Tibial artery (tissue), 4 donors: ENCODE measurements around the gene PCP4L1.

Experiments
- DNase-seq, 2 donors: peaks; one replicate each; pipeline ENCODE4 v3.0.0-alpha.2; 2019
- H3K27ac ChIP-seq, 2 donors: fragments of 200-600 bp; sonication (generic) in 1 of 2; 1 replicate in 1 of 2; 2 replicates in 1 of 2; pipeline ENCODE4 v1.5.1; 2018 to 2019; ENCODE audit warnings: mild to moderate bottlenecking in 1 of 2
- H3K27me3 ChIP-seq, 2 donors: fragments of 200-600 bp; sonication (generic) in 1 of 2; one replicate each; pipeline versions ENCODE4 v1.5.1 to v1.6.0; 2016 to 2019
- H3K36me3 ChIP-seq, 3 donors: fragments of 200-600 bp; sonication (generic) in 2 of 3; one replicate each; pipeline ENCODE4 v1.5.1; 2016 to 2019; ENCODE audit warnings: mild to moderate bottlenecking in 2 of 3
- H3K4me1 ChIP-seq, 4 donors: fragments of 200-600 bp; sonication (generic) in 2 of 4; 1 replicate in 3 of 4; 2 replicates in 1 of 4; pipeline ENCODE4 v1.5.1; 2016 to 2019
- H3K4me3 ChIP-seq, 2 donors: fragments of 200-600 bp; sonication (generic) in 1 of 2; 1 replicate in 1 of 2; 2 replicates in 1 of 2; pipeline ENCODE4 v1.5.1; 2018 to 2019; ENCODE audit warnings: mild to moderate bottlenecking in 2 of 2
- H3K9me3 ChIP-seq, 3 donors: fragments of 200-600 bp; sonication (generic) in 1 of 3; one replicate each; pipeline ENCODE4 v1.5.1; 2016 to 2019
- CTCF ChIP-seq, 2 experiments: fragments of 200-600 bp in 1 of 2; fragments of 450-650 bp in 1 of 2; IDR thresholded peaks; one replicate each; pipeline ENCODE4 v1.5.1; 2017 to 2019; ENCODE audit warnings: antibody characterized with exemption in 2 of 2, mild to moderate bottlenecking in 1 of 2, moderate library complexity in 1 of 2
- intact Hi-C: fragments of 100-400 bp; cut with DNase I; formaldehyde crosslinking; loops from one replicate; pipeline ENCODE4 v1.15.0; 2023; ENCODE audit warnings: low total_unique reads

The PCP4L1 gene

GRCh38 chr1:161285521-161285920, 27.0 kb downstream of the PCP4L1 start:
- intact Hi-C loops: no loop called here
- no peak for TF ChIP-seq CTCF (IDR thresholded peaks at IDR 0.05)
- no peak for DNase-seq

GRCh38 chr1:161287482-161288054, 29.0 kb downstream of the PCP4L1 start:
- intact Hi-C loops: no loop called here
- Histone ChIP-seq H3K27ac (no peak overlapping the region), H3K9me3 (no peaks in the 10 kb centered on the region), H3K27me3 (peaks cover 0 to 4% of the 10 kb centered on the region in 2 donors), H3K4me1 (no peaks in the 10 kb centered on the region), H3K36me3 (no peaks in the 10 kb centered on the region), H3K4me3 (no peak overlapping the region)
- DNase-seq: no peak
- no peak for TF ChIP-seq CTCF (IDR thresholded peaks at IDR 0.05)

More at GRCh38 chr1:161285521-161285920, 27.0 kb downstream of the PCP4L1 start:
- Histone ChIP-seq H3K4me1 (no peaks in the 10 kb centered on the region), H3K27ac (no peak overlapping the region), H3K9me3 (no peaks in the 10 kb centered on the region), H3K27me3 (peaks cover 0 to 4% of the 10 kb centered on the region in 2 donors), H3K36me3 (no peaks in the 10 kb centered on the region), H3K4me3 (no peak overlapping the region)

- intact Hi-C loops: no loop called here
Measured at GRCh38 chr1:161290779-161291178, 32.2 kb downstream of the PCP4L1 start.

GRCh38 chr1:161297415-161297814, 38.9 kb downstream of the PCP4L1 start:
- no peak overlapping the region for H3K4me3 ChIP-seq
- no peaks in the 10 kb centered on the region for H3K4me1 ChIP-seq
- H3K9me3 ChIP-seq: no peaks in the 10 kb centered on the region
- no peak for TF ChIP-seq CTCF (IDR thresholded peaks at IDR 0.05)
- no peaks in the 10 kb centered on the region for H3K27me3 ChIP-seq
- intact Hi-C loops: no loop called here
- no peaks in the 10 kb centered on the region for H3K36me3 ChIP-seq
- H3K27ac ChIP-seq: no peak overlapping the region
- DNase-seq: no peak

More at GRCh38 chr1:161290779-161291178, 32.2 kb downstream of the PCP4L1 start:
- Histone ChIP-seq H3K27me3 (no peaks in the 10 kb centered on the region), H3K4me3 (no peak overlapping the region), H3K27ac (no peak overlapping the region), H3K4me1 (no peaks in the 10 kb centered on the region), H3K9me3 (no peaks in the 10 kb centered on the region), H3K36me3 (no peaks in the 10 kb centered on the region)
- DNase-seq: no peak
- TF ChIP-seq CTCF (IDR thresholded peaks at IDR 0.05): no peak

- H3K27me3 ChIP-seq: no peaks in the 10 kb centered on the region
- H3K36me3 ChIP-seq: no peaks in the 10 kb centered on the region
- H3K9me3 ChIP-seq: no peaks in the 10 kb centered on the region
- intact Hi-C loops: no loop called here
- H3K27ac ChIP-seq: no peak overlapping the region
- DNase-seq: no peak
- no peak for TF ChIP-seq CTCF (IDR thresholded peaks at IDR 0.05)
- no peak overlapping the region for H3K4me3 ChIP-seq
- no peaks in the 10 kb centered on the region for H3K4me1 ChIP-seq
Measured at GRCh38 chr1:161298116-161298515, 39.6 kb downstream of the PCP4L1 start.

- no peaks in the 10 kb centered on the region for H3K36me3 ChIP-seq
- intact Hi-C loops: no loop called here
Measured at GRCh38 chr1:161299347-161299746, 40.8 kb downstream of the PCP4L1 start.

More at GRCh38 chr1:161299347-161299746, 40.8 kb downstream of the PCP4L1 start:
- Histone ChIP-seq H3K4me3 (no peak overlapping the region), H3K9me3 (no peaks in the 10 kb centered on the region), H3K27me3 (no peaks in the 10 kb centered on the region), H3K4me1 (no peaks in the 10 kb centered on the region), H3K27ac (no peak overlapping the region)
- no peak for DNase-seq
- TF ChIP-seq CTCF (IDR thresholded peaks at IDR 0.05): no peak
